ENCODE results near the gene ZNF296. TPM values are rescaled to one million over a fixed set of nuclear protein-coding genes. Genes with fewer than 3 reads are reported as not detected.
A peak's percentile ranks its signal among the peaks of the same experiment; 100 is the strongest.

ZNF296 gene
- total and polyA plus RNA-seq, 2 of the 13 experiments (the other 11 are each of a cell fraction or from before 2014, with no cell fraction given) = 0.26 to 0.62 TPM

- no peak for TF ChIP-seq TRAFD1 (CRISPR knock-in tag; IDR thresholded peaks at IDR 0.05; ENCODE audit: borderline replicate concordance)
- peak; percentile 70 for TF ChIP-seq MAX (IDR thresholded peaks at IDR 0.05)
- peak in 1 of 2 experiments; percentile 59; a peak in 2 of 4 replicates for TF ChIP-seq POLR2A (IDR thresholded peaks at IDR 0.05; ENCODE audit: insufficient read depth in 1 of 2, low read depth in 2 of 2, low read length in 2 of 2)
- peak; percentile 100 for TF ChIP-seq ASH2L (IDR thresholded peaks at IDR 0.05; ENCODE audit: insufficient read length, low read depth, low read length)
- TF ChIP-seq CBX2 (IDR thresholded peaks at IDR 0.05; ENCODE audit: low read depth, low read length) = no peak
- TF ChIP-seq CBX2 (CRISPR knock-in tag; IDR thresholded peaks at IDR 0.05; ENCODE audit: low read depth) = no peak
- TF ChIP-seq ADNP (CRISPR knock-in tag; IDR thresholded peaks at IDR 0.05) = peak; percentile 77; the same call in 1 of the 2 replicates
- no peak for TF ChIP-seq ZNF644 (CRISPR knock-in tag; IDR thresholded peaks at IDR 0.05; ENCODE audit: low read depth)
- TF ChIP-seq ZNF883 (CRISPR knock-in tag; IDR thresholded peaks at IDR 0.05; ENCODE audit: not compliant biosample characterization) = no peak
- TF ChIP-seq NFYB (CRISPR knock-in tag; IDR thresholded peaks at IDR 0.05) = no peak
- no peak for TF ChIP-seq PLRG1 (conservative IDR thresholded peaks at IDR 0.05)
- TF ChIP-seq ESRRA (CRISPR knock-in tag; IDR thresholded peaks at IDR 0.05; ENCODE audit: low read depth) = no peak
- TF ChIP-seq TBX3 (IDR thresholded peaks at IDR 0.05; ENCODE audit: borderline replicate concordance) = peak; percentile 51; the same call in 1 of the 2 replicates
- TF ChIP-seq USF2 (IDR thresholded peaks at IDR 0.05; ENCODE audit: low read depth, low read length) = no peak
- no peak for TF ChIP-seq USF2 (CRISPR knock-in tag; IDR thresholded peaks at IDR 0.05; ENCODE audit: borderline replicate concordance)
- TF ChIP-seq ISL2 (CRISPR knock-in tag; IDR thresholded peaks at IDR 0.05) = no peak; the same call in 1 of the 2 replicates
- TF ChIP-seq ZNF10 (CRISPR knock-in tag; IDR thresholded peaks at IDR 0.05; ENCODE audit: borderline replicate concordance, low read depth) = no peak
- peak; percentile 58; the same call in 1 of the 2 replicates for TF ChIP-seq ZNF782 (CRISPR knock-in tag; IDR thresholded peaks at IDR 0.05; ENCODE audit: borderline replicate concordance)
- TF ChIP-seq JUN (CRISPR knock-in tag; IDR thresholded peaks at IDR 0.05) = peak; percentile 62; the same call in 1 of the 2 replicates
- peak; percentile 14; the same call in 1 of the 2 replicates for TF ChIP-seq REPIN1 (CRISPR knock-in tag; IDR thresholded peaks at IDR 0.05; ENCODE audit: borderline replicate concordance, low read depth)
- TF ChIP-seq ZNF329 (CRISPR knock-in tag; IDR thresholded peaks at IDR 0.05; ENCODE audit: low read depth) = peak; percentile 83
- TF ChIP-seq ZNF749 (CRISPR knock-in tag; IDR thresholded peaks at IDR 0.05; ENCODE audit: borderline replicate concordance) = no peak
- no peak for TF ChIP-seq NR2F6 (IDR thresholded peaks at IDR 0.05)
- TF ChIP-seq NR2F6 (CRISPR knock-in tag; IDR thresholded peaks at IDR 0.05) = 0 out of 2 replicates have a peak, but pooled peaks have one; percentile 14
- TF ChIP-seq ZNF850 (CRISPR knock-in tag; conservative IDR thresholded peaks at IDR 0.05) = no peak
- TF ChIP-seq HIVEP1 (CRISPR knock-in tag; IDR thresholded peaks at IDR 0.05) = no peak; the same call in 1 of the 2 replicates
- TF ChIP-seq TAF15 (IDR thresholded peaks at IDR 0.05; ENCODE audit: low read depth, low read length, poor library complexity, severe bottlenecking) = no peak
Measured at GRCh38 chr19:45092747-45093678, 16.7 kb upstream of the ZNF296 start, which contains the start of gene PPP1R37 (continued).
